A673 (cell line): ENCODE results near the gene MRPL18. TPM values are rescaled to one million over a fixed set of nuclear protein-coding genes. Genes with fewer than 3 reads are reported as not detected.
"Not testable (repeated sequence)": the region's sequence is repeated elsewhere in the genome, so short reads cannot be mapped to it uniquely, and the experiment has no call there.

Experiments used
- BruUV-seq: library from RNA; stranded (reverse); fragments of 400-500 nt; replicated peaks from 2 replicates; lab custom pipeline; 2021; lab: Mats Ljungman, UMichigan
- CTCF ChIA-PET: fragments of 300-600 bp; sonication (Branson Sonifier 250); formaldehyde crosslinking; loops from one replicate; lab custom pipeline; 2022; ENCODE audit warnings: antibody characterized with exemption; lab: Charles Lee
- POLR2A ChIA-PET: fragments of 300-600 bp; sonication (Branson Sonifier 250); formaldehyde crosslinking; loops from one replicate; lab custom pipeline; 2022; ENCODE audit warnings: antibody characterized with exemption; ENCODE audit not compliant: low non-redundant PET; lab: Charles Lee
- DNase-seq: peaks from one replicate; pipeline ENCODE4 v3.0.0-alpha.2; 2015; ENCODE audit warnings: low spot score
- H3K27ac ChIP-seq: fragments of 200-600 bp; sonication (generic); 2 replicates; pipeline ENCODE4 v1.5.1; 2016; ENCODE audit warnings: mixed run types, low read depth, mild to moderate bottlenecking, mixed read lengths, antibody characterized with exemption, low read length; ENCODE audit not compliant: poor library complexity, severe bottlenecking
- H3K27me3 ChIP-seq: fragments of 200-600 bp; sonication (generic); replicated peaks from 2 replicates; pipeline ENCODE4 v1.6.1; 2017; ENCODE audit warnings: mixed run types, low read depth, mild to moderate bottlenecking, mixed read lengths, antibody characterized with exemption, low read length; ENCODE audit not compliant: insufficient read depth, poor library complexity
- H3K36me3 ChIP-seq: fragments of 200-600 bp; sonication (generic); 2 replicates; pipeline ENCODE4 v1.6.1; 2016; ENCODE audit warnings: mixed run types, mild to moderate bottlenecking, mixed read lengths, antibody characterized with exemption, low read length; ENCODE audit not compliant: insufficient read depth, poor library complexity, severe bottlenecking
- H3K4me1 ChIP-seq: fragments of 200-600 bp; sonication (generic); 2 replicates; pipeline ENCODE4 v1.6.1; 2017; ENCODE audit warnings: mixed run types, mild to moderate bottlenecking, mixed read lengths, antibody characterized with exemption, low read length; ENCODE audit not compliant: insufficient read depth, poor library complexity, severe bottlenecking
- H3K4me3 ChIP-seq: fragments of 200-600 bp; sonication (generic); 2 replicates; pipeline ENCODE4 v1.5.1; 2016; ENCODE audit warnings: low read depth, mixed run types, mild to moderate bottlenecking, mixed read lengths, low read length; ENCODE audit not compliant: poor library complexity, severe bottlenecking
- H3K9me3 ChIP-seq: fragments of 200-600 bp; sonication (generic); 2 replicates; pipeline ENCODE4 v1.6.1; 2016; ENCODE audit warnings: mixed run types, low read depth, mild to moderate bottlenecking, mixed read lengths, antibody characterized with exemption, low read length; ENCODE audit not compliant: poor library complexity, severe bottlenecking
- EZH2 ChIP-seq: fragments of 200-600 bp; sonication (generic); IDR thresholded peaks from 2 replicates; pipeline ENCODE4 v1.6.1; 2017; ENCODE audit warnings: borderline replicate concordance, low read depth, mild to moderate bottlenecking, mixed read lengths, antibody characterized with exemption, low read length; ENCODE audit not compliant: poor library complexity, severe bottlenecking
- intact Hi-C: fragments of 100-400 bp; cut with micrococcal nuclease; formaldehyde crosslinking; loops from one replicate; pipeline ENCODE4 v1.10.0; 2022; ENCODE audit not compliant: unreplicated experiment
- total RNA-seq: library from RNA; stranded (reverse); gene quantifications from 2 replicates; pipeline ENCODE4 v1.2.3, GENCODE V29; 2021
- TF ChIP-seq, protein P1 (sequence below): fragments of 300-800, 200-600 bp; sonication (generic); conservative IDR thresholded peaks from 2 replicates; pipeline ENCODE4 v1.5.1; 2017; ENCODE audit warnings: low read depth, mild to moderate bottlenecking, antibody characterized with exemption, low read length, moderate library complexity, mixed read lengths

The MRPL18 gene
- total RNA-seq, 1 experiment from 2014 or later: 94.6 TPM

DNA sequence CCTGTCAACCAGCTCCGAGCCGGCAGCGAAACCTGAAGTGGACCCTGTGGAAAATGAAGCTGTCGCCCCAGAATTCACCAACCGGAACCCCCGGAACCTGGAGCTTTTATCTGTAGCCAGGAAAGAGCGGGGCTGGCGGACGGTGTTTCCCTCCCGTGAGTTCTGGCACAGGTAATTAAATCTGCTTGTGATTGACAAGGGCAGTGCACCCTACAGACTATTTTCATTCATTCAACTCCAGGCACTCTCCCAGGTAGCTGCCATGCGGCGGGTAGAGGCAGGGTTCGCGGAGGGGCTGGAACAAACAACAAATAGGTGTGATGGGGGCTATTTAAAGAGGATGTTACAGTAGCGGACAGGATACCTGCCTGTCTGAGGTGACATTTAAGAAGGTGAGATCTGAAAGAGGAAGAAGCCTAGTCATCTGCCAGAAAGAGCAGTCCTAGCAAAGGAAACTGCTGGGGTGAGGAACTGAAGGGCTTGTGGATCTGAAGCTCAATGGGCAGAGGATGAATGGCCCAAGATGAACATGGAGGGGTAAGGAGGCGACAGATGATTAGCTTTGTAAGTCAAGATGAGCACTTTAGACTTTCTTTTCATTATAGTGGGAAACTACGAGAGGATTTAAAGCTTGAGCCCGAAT lies 810 bp downstream of the MRPL18 start:
- DNase-seq: no peak
- Histone ChIP-seq H3K4me3 (peak overlapping the region; percentile 88), H3K27me3 (no peaks in the 10 kb centered on the region), H3K9me3 (no peaks in the 10 kb centered on the region), H3K36me3 (peaks cover 54% of the 10 kb centered on the region), H3K4me1 (peaks cover 23% of the 10 kb centered on the region), H3K27ac (peak overlapping the region; percentile 91)
- POLR2A ChIA-PET: no interaction called here
- CTCF ChIA-PET: no interaction called here
- intact Hi-C loops: loop anchor here (2.0 kb wide), 1 partner anchor 62 kb away; no protein-coding TSS in a partner anchor
- no peak for TF ChIP-seq EZH2
- TF ChIP-seq, protein P1, sequence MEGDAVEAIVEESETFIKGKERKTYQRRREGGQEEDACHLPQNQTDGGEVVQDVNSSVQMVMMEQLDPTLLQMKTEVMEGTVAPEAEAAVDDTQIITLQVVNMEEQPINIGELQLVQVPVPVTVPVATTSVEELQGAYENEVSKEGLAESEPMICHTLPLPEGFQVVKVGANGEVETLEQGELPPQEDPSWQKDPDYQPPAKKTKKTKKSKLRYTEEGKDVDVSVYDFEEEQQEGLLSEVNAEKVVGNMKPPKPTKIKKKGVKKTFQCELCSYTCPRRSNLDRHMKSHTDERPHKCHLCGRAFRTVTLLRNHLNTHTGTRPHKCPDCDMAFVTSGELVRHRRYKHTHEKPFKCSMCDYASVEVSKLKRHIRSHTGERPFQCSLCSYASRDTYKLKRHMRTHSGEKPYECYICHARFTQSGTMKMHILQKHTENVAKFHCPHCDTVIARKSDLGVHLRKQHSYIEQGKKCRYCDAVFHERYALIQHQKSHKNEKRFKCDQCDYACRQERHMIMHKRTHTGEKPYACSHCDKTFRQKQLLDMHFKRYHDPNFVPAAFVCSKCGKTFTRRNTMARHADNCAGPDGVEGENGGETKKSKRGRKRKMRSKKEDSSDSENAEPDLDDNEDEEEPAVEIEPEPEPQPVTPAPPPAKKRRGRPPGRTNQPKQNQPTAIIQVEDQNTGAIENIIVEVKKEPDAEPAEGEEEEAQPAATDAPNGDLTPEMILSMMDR: no peak
- BruUV-seq: no TSS peak

DNA sequence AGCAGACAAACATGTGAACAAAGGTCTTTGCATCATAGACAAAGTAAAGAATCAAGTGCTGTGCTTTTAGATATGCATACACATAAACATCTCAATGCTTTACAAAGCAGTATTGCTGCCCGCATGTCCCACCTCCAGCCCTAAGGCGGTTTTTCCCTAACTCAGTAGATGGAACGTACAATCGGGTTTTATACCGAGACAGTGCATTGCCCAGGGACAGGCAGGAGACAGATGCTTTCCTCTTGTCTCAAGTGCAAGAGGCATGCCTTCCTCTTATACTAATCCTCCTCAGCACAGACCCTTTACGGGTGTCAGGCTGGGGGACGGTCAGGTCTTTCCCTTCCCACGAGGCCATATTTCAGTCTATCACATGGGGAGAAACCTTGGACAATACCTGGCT lies 4.7 kb downstream of the MRPL18 start:
- intact Hi-C loops, POLR2A ChIA-PET: not testable (repeated sequence)
- peaks cover 56% of the 10 kb centered on the region for H3K36me3 ChIP-seq

DNA sequence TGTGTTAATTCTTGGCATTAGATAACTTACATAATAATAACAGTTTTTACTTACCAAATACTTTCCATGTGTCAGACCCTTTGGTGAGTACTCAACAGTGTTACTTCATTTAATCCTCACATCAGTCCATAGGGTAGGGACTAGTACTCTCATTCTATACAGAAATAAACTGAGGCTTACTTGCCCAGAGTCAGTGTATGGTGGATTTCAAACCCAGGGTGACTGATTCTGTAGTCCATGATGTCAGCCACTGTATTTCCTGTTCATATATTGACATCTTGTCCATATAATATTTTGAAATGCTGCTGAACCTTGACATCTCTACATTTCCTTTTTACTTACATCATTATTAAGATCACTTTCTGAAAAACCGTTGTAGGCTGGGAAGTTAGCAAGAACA lies 7.3 kb downstream of the MRPL18 start:
- Histone ChIP-seq H3K4me3 (no peak overlapping the region), H3K4me1 (no peaks in the 10 kb centered on the region), H3K36me3 (peaks cover 46% of the 10 kb centered on the region), H3K9me3 (no peaks in the 10 kb centered on the region), H3K27ac (no peak overlapping the region), H3K27me3 (no peaks in the 10 kb centered on the region)
- ChIA-PET CTCF (no interaction called here), POLR2A (no interaction called here)
- intact Hi-C loops: no loop called here
- no peak for DNase-seq
- TF ChIP-seq EZH2: no peak
- BruUV-seq: no TSS peak

More for the DNA sequence above, 4.7 kb downstream of the MRPL18 start:
- CTCF ChIA-PET, DNase-seq, H3K4me1 ChIP-seq, H3K27ac ChIP-seq, H3K27me3 ChIP-seq, BruUV-seq, H3K9me3 ChIP-seq, H3K4me3 ChIP-seq: not testable (repeated sequence)

DNA sequence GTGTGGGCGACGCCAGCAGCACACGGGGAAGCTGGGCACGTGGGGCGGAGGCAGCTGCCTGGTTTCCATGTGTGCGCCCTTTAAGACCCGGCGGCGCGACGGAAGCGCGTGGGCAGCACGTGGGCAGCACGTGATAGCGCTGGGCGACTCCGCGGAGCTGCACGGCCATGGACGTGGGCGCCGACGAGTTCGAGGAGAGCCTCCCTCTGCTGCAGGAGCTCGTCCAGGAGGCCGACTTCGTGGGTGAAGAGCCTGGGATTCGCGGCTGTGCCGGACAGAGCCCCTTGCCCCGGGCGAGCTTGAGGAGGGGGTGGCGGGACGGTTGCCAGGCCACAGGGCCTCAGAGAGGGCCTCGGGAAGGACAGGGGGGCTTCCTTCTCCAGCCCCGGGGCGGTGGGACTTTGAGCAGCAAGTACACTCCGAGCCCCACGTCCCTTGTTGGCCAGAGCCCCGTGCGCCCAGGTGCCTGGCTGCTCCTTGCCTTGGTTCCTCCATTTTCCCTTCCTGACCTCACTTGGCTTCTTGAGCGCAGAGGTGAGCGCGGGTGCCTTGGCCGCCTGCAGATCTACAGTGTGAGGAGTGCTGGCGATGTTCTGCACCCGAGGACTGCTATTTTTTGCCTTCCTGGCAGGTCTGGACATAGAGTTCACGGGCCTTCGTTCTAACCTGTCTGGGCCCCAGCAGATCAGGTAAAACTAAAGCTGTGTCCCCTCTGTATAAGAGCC lies 10.0 kb downstream of the MRPL18 start, which contains the start of gene PNLDC1:
Gene PNLDC1, plus strand, starts transcription at position 136 of the 725 bp plus-strand sequence. Its CDS starts 32 bp downstream, at position 168.
- POLR2A ChIA-PET: no interaction called here
- Histone ChIP-seq H3K9me3 (no peaks in the 10 kb centered on the region), H3K4me3 (no peak within 1 kb of the TSS), H3K4me1 (no peaks in the 10 kb centered on the region), H3K27me3 (no peaks in the 10 kb centered on the region), H3K27ac (no peak within 1 kb of the TSS), H3K36me3 (peaks cover 30% of the 10 kb centered on the region)
- no peak for DNase-seq
- BruUV-seq: no TSS peak
- CTCF ChIA-PET: no interaction called here
- intact Hi-C loops: no loop called here
- TF ChIP-seq EZH2: no peak
- TF ChIP-seq, protein P1: no peak
